MM.1S (cell line): Measurements from ENCODE around the gene PCDH9.

ENCODE experiments used
- DNase-seq: peaks from one replicate; pipeline ENCODE4 v3.0.0-alpha.2; 2015
- H2AFZ ChIP-seq: fragments of 300-600 bp; sonication (generic); 2 replicates; pipeline ENCODE4 v1.6.0; 2016; ENCODE audit warnings: antibody characterized with exemption, low read length
- H3F3A ChIP-seq: fragments of 300-600 bp; sonication (generic); 2 replicates; pipeline ENCODE4 v1.6.1; 2016; ENCODE audit warnings: mild to moderate bottlenecking, antibody characterized with exemption, low read length, moderate library complexity, mixed read lengths; ENCODE audit not compliant: insufficient read depth
- H3K27ac ChIP-seq: fragments of 300-600 bp; sonication (generic); 2 replicates; pipeline ENCODE4 v1.5.1; 2016; ENCODE audit warnings: mild to moderate bottlenecking, low read length
- H3K27me3 ChIP-seq: fragments of 300-600 bp; sonication (generic); replicated peaks from 2 replicates; pipeline ENCODE4 v1.6.0; 2016; ENCODE audit warnings: low read length; ENCODE audit not compliant: insufficient read depth
- H3K36me3 ChIP-seq: fragments of 300-600 bp; sonication (generic); replicated peaks from 2 replicates; pipeline ENCODE4 v1.6.1; 2016; ENCODE audit warnings: mild to moderate bottlenecking, low read length, mixed read lengths; ENCODE audit not compliant: insufficient read depth
- H3K4me1 ChIP-seq: fragments of 300-600 bp; sonication (generic); 2 replicates; pipeline ENCODE4 v1.6.1; 2016; ENCODE audit warnings: low read length, mixed read lengths
- H3K4me2 ChIP-seq: fragments of 300-600 bp; sonication (generic); 2 replicates; pipeline ENCODE4 v1.6.0; 2016; ENCODE audit warnings: low read depth, low read length
- H3K4me3 ChIP-seq: fragments of 300-600 bp; sonication (generic); 2 replicates; pipeline ENCODE4 v1.5.1; 2016; ENCODE audit warnings: low read length, mixed read lengths
- H3K79me2 ChIP-seq: fragments of 300-600 bp; sonication (generic); 2 replicates; pipeline ENCODE4 v1.6.1; 2016; ENCODE audit warnings: mixed run types, low read length, mixed read lengths
- H3K9ac ChIP-seq: fragments of 300-600 bp; sonication (generic); 2 replicates; pipeline ENCODE4 v1.6.1; 2016; ENCODE audit warnings: low read length, mixed read lengths
- H3K9me2 ChIP-seq: fragments of 300-600 bp; sonication (generic); replicated peaks from 2 replicates; pipeline ENCODE4 v1.6.1; 2016; ENCODE audit warnings: mild to moderate bottlenecking, low read length, mixed read lengths; ENCODE audit not compliant: insufficient read depth
- H3K9me3 ChIP-seq: fragments of 300-600 bp; sonication (generic); replicated peaks from 2 replicates; pipeline ENCODE4 v1.6.1; 2016; ENCODE audit warnings: mild to moderate bottlenecking, low read length, mixed read lengths; ENCODE audit not compliant: insufficient read depth
- H4K20me1 ChIP-seq: fragments of 300-600 bp; sonication (generic); 2 replicates; pipeline ENCODE4 v1.6.1; 2016; ENCODE audit warnings: mild to moderate bottlenecking, low read length, moderate library complexity, mixed read lengths; ENCODE audit not compliant: insufficient read depth
- CTCF ChIP-seq: fragments of 300-600 bp; sonication (generic); IDR thresholded peaks from 2 replicates; pipeline ENCODE4 v1.5.1; 2016; ENCODE audit warnings: antibody characterized with exemption, low read length, mixed read lengths
- EZH2 ChIP-seq: fragments of 300-600 bp; sonication (generic); optimal IDR thresholded peaks from 2 replicates; pipeline ENCODE3; 2017; ENCODE audit warnings: low read depth, mild to moderate bottlenecking, antibody characterized with exemption, low read length, mixed read lengths
- EZH2phosphoT487 ChIP-seq: fragments of 300-600 bp; sonication (generic); IDR thresholded peaks from 2 replicates; pipeline ENCODE4 v1.6.1; 2018; ENCODE audit warnings: antibody characterized with exemption, low read length

Gene PCDH9

GRCh38 chr13:67023130-67023876 lies 206.8 kb downstream of the PCDH9 start:
- Histone ChIP-seq H2AFZ (no peak overlapping the region), H3K9ac (no peak overlapping the region), H3K79me2 (no peaks in the 10 kb centered on the region), H3F3A (no peaks in the 10 kb centered on the region), H3K36me3 (no peaks in the 10 kb centered on the region), H4K20me1 (no peaks in the 10 kb centered on the region), H3K9me3 (no peaks in the 10 kb centered on the region), H3K27ac (no peak overlapping the region), H3K4me1 (no peaks in the 10 kb centered on the region), H3K27me3 (no peaks in the 10 kb centered on the region), H3K4me2 (no peak overlapping the region), H3K4me3 (no peak overlapping the region), H3K9me2 (no peaks in the 10 kb centered on the region)
- no peak for TF ChIP-seq EZH2phosphoT487
- TF ChIP-seq EZH2, result no peak
- TF ChIP-seq CTCF, result no peak
- no peak for DNase-seq

- Histone ChIP-seq H3K27ac (no peak overlapping the region), H3K9ac (no peak overlapping the region), H3K4me2 (no peak overlapping the region), H3K4me1 (no peaks in the 10 kb centered on the region), H3K9me3 (no peaks in the 10 kb centered on the region), H3K9me2 (no peaks in the 10 kb centered on the region), H3K27me3 (no peaks in the 10 kb centered on the region), H3K4me3 (no peak overlapping the region), H2AFZ (no peak overlapping the region), H3F3A (no peaks in the 10 kb centered on the region), H3K79me2 (no peaks in the 10 kb centered on the region), H3K36me3 (no peaks in the 10 kb centered on the region), H4K20me1 (no peaks in the 10 kb centered on the region)
- TF ChIP-seq CTCF (no peak), EZH2 (no peak), EZH2phosphoT487 (no peak)
- DNase-seq, result no peak
Observed at GRCh38 chr13:67018775-67019174, 211.4 kb downstream of the PCDH9 start.

GRCh38 chr13:67017276-67017675 lies 212.9 kb downstream of the PCDH9 start:
- Histone ChIP-seq H3K4me3 (no peak overlapping the region), H3K9me3 (no peaks in the 10 kb centered on the region), H3K4me2 (no peak overlapping the region), H3K27me3 (no peaks in the 10 kb centered on the region), H2AFZ (no peak overlapping the region), H4K20me1 (no peaks in the 10 kb centered on the region), H3K9ac (no peak overlapping the region), H3K36me3 (no peaks in the 10 kb centered on the region), H3K4me1 (no peaks in the 10 kb centered on the region), H3K79me2 (no peaks in the 10 kb centered on the region), H3K9me2 (no peaks in the 10 kb centered on the region), H3F3A (no peaks in the 10 kb centered on the region), H3K27ac (no peak overlapping the region)
- TF ChIP-seq EZH2phosphoT487 (no peak), EZH2 (no peak), CTCF (no peak)
- no peak for DNase-seq
